Measurements from ENCODE around the gene TRIM8. TPM values are rescaled to one million over a fixed set of nuclear protein-coding genes. Genes with fewer than 3 reads are reported as not detected.

The TRIM8 gene
- total and polyA plus RNA-seq, 2 experiments from 2014 or later: 59.8 to 130 TPM

GRCh38 chr10:102649797-102650654 lies 5.7 kb downstream of the TRIM8 start:
- peaks cover 33% of the 10 kb centered on the region for H3K4me1 ChIP-seq (ENCODE audit: low read depth)
- H3K27me3 ChIP-seq: no peaks in the 10 kb centered on the region
- DNase-seq (ENCODE audit: low read depth in 1 of 2, low spot score in 1 of 2): no peak
- peaks cover 17% of the 10 kb centered on the region for H3K36me3 ChIP-seq
- TF ChIP-seq CTCF (IDR thresholded peaks at IDR 0.05; ENCODE audit: low read depth, low read length): no peak
- H3K9me3 ChIP-seq (ENCODE audit: low read depth): no peaks in the 10 kb centered on the region
- H3K4me3 ChIP-seq: no peak overlapping the region
- H3K27ac ChIP-seq: peak overlapping the region; percentile 65

GRCh38 chr10:102650655-102651454 lies 6.6 kb downstream of the TRIM8 start:
- Histone ChIP-seq H3K4me3 (no peak overlapping the region), H3K4me1 (ENCODE audit: low read depth) (peaks cover 33% of the 10 kb centered on the region), H3K27me3 (no peaks in the 10 kb centered on the region), H3K27ac (peak overlapping the region; percentile 65), H3K36me3 (peaks cover 25% of the 10 kb centered on the region), H3K9me3 (ENCODE audit: low read depth) (no peaks in the 10 kb centered on the region)
- TF ChIP-seq CTCF (IDR thresholded peaks at IDR 0.05; ENCODE audit: low read depth, low read length): no peak
- DNase-seq (ENCODE audit: low read depth in 1 of 2, low spot score in 1 of 2): no peak

- H3K9me3 ChIP-seq (ENCODE audit: low read depth): no peaks in the 10 kb centered on the region
- peaks cover 33% of the 10 kb centered on the region for H3K4me1 ChIP-seq (ENCODE audit: low read depth)
- no peaks in the 10 kb centered on the region for H3K27me3 ChIP-seq
- no peak overlapping the region for H3K4me3 ChIP-seq
- no peak for TF ChIP-seq CTCF (IDR thresholded peaks at IDR 0.05; ENCODE audit: low read depth, low read length)
- H3K36me3 ChIP-seq: peaks cover 32% of the 10 kb centered on the region
- no peak overlapping the region for H3K27ac ChIP-seq
- DNase-seq (ENCODE audit: low read depth in 1 of 2, low spot score in 1 of 2): no peak
Observed at GRCh38 chr10:102651455-102652169, 7.3 kb downstream of the TRIM8 start.

- no peak for TF ChIP-seq CTCF (IDR thresholded peaks at IDR 0.05; ENCODE audit: low read depth, low read length)
- Histone ChIP-seq H3K9me3 (ENCODE audit: low read depth) (no peaks in the 10 kb centered on the region), H3K4me1 (ENCODE audit: low read depth) (peaks cover 27% of the 10 kb centered on the region), H3K27me3 (no peaks in the 10 kb centered on the region), H3K36me3 (peaks cover 39% of the 10 kb centered on the region), H3K4me3 (no peak overlapping the region), H3K27ac (no peak overlapping the region)
- no peak for DNase-seq (ENCODE audit: low read depth in 1 of 2, low spot score in 1 of 2)
Observed at GRCh38 chr10:102652170-102652916, 8.1 kb downstream of the TRIM8 start.

- H3K4me3 ChIP-seq: no peak overlapping the region
- peaks cover 40% of the 10 kb centered on the region for H3K36me3 ChIP-seq
- peak overlapping the region; percentile 64 for H3K27ac ChIP-seq
- no peaks in the 10 kb centered on the region for H3K9me3 ChIP-seq (ENCODE audit: low read depth)
- no peaks in the 10 kb centered on the region for H3K27me3 ChIP-seq
- peaks cover 23% of the 10 kb centered on the region for H3K4me1 ChIP-seq (ENCODE audit: low read depth)
- TF ChIP-seq CTCF (IDR thresholded peaks at IDR 0.05; ENCODE audit: low read depth, low read length): no peak
- DNase-seq (ENCODE audit: low read depth in 1 of 2, low spot score in 1 of 2): no peak
Observed at GRCh38 chr10:102653060-102653459, 8.8 kb downstream of the TRIM8 start.
